SU-DHL-6 (cell line): Measurements from ENCODE around the gene STK32A.

Source experiments
- H2AFZ ChIP-seq: fragments of 200-600 bp; sonication (generic); 2 replicates; pipeline ENCODE4 v1.6.1; 2014; ENCODE audit warnings: low read depth, mild to moderate bottlenecking, moderate library complexity, mixed read lengths, antibody characterized with exemption, low read length; ENCODE audit not compliant: severe bottlenecking
- H3F3A ChIP-seq: fragments of 200-600 bp; shearing (Covaris generic); 2 replicates; pipeline ENCODE4 v1.6.0; 2016; ENCODE audit warnings: antibody characterized with exemption, mild to moderate bottlenecking; ENCODE audit not compliant: insufficient read depth
- H3K27ac ChIP-seq: fragments of 200-600 bp; sonication (generic); 2 replicates; pipeline ENCODE4 v1.5.1; 2016; ENCODE audit warnings: low read depth, mild to moderate bottlenecking, low read length, moderate library complexity, mixed read lengths
- H3K27me3 ChIP-seq: fragments of 200-600 bp; sonication (generic), shearing (Covaris generic); 2 replicates; pipeline ENCODE4 v1.6.0; 2014; ENCODE audit warnings: mild to moderate bottlenecking, low read length
- H3K36me3 ChIP-seq: fragments of 200-600 bp; sonication (generic); 2 replicates; pipeline ENCODE4 v1.6.1; 2014; ENCODE audit warnings: mild to moderate bottlenecking, low read length, mixed read lengths
- H3K4me2 ChIP-seq: fragments of 300-600, 200-600 bp; shearing (Covaris generic), sonication (generic); 2 replicates; pipeline ENCODE4 v1.6.0; 2014; ENCODE audit warnings: low read length, low read depth, mild to moderate bottlenecking; ENCODE audit not compliant: poor library complexity, severe bottlenecking
- H3K4me3 ChIP-seq: fragments of 200-600 bp; sonication (generic); 2 replicates; pipeline ENCODE4 v1.5.1; 2014; ENCODE audit warnings: antibody characterized with exemption, low read length, mild to moderate bottlenecking, mixed read lengths; ENCODE audit not compliant: insufficient read depth, poor library complexity, severe bottlenecking
- H3K79me2 ChIP-seq: fragments of 200-600 bp; sonication (generic); 2 replicates; pipeline ENCODE4 v1.6.1; 2014; ENCODE audit warnings: mild to moderate bottlenecking, low read length, moderate library complexity; ENCODE audit not compliant: insufficient read depth
- H3K9ac ChIP-seq: fragments of 200-600 bp; sonication (generic); 2 replicates; pipeline ENCODE4 v1.7.0; 2014; ENCODE audit warnings: mild to moderate bottlenecking, low read length
- H3K9me2 ChIP-seq: fragments of 200-600 bp; sonication (generic); replicated peaks from 2 replicates; pipeline ENCODE4 v1.6.1; 2014; ENCODE audit warnings: low read length; ENCODE audit not compliant: insufficient read depth
- H3K9me3 ChIP-seq: fragments of 200-600 bp; sonication (generic); 2 replicates; pipeline ENCODE4 v1.6.1; 2014; ENCODE audit warnings: low read length, mixed read lengths; ENCODE audit not compliant: insufficient read depth
- H4K20me1 ChIP-seq: fragments of 200-600 bp; sonication (generic); 2 replicates; pipeline ENCODE4 v1.6.1; 2014; ENCODE audit warnings: low read depth, mild to moderate bottlenecking, antibody characterized with exemption, low read length, moderate library complexity, mixed read lengths
- EZH2phosphoT487 ChIP-seq: fragments of 200-600 bp; sonication (generic), shearing (Covaris generic); conservative IDR thresholded peaks from 2 replicates; pipeline ENCODE4 v1.6.1; 2018; ENCODE audit warnings: mild to moderate bottlenecking, antibody characterized with exemption, low read length, moderate library complexity, mixed read lengths
- TF ChIP-seq, protein P1 (sequence below): fragments of 200-600 bp; sonication (generic); IDR thresholded peaks from one replicate; pipeline ENCODE4 v1.5.1; 2017; ENCODE audit warnings: antibody characterized with exemption, mild to moderate bottlenecking, low read length, moderate library complexity; ENCODE audit not compliant: insufficient read depth, poor library complexity, severe bottlenecking

STK32A gene

DNA sequence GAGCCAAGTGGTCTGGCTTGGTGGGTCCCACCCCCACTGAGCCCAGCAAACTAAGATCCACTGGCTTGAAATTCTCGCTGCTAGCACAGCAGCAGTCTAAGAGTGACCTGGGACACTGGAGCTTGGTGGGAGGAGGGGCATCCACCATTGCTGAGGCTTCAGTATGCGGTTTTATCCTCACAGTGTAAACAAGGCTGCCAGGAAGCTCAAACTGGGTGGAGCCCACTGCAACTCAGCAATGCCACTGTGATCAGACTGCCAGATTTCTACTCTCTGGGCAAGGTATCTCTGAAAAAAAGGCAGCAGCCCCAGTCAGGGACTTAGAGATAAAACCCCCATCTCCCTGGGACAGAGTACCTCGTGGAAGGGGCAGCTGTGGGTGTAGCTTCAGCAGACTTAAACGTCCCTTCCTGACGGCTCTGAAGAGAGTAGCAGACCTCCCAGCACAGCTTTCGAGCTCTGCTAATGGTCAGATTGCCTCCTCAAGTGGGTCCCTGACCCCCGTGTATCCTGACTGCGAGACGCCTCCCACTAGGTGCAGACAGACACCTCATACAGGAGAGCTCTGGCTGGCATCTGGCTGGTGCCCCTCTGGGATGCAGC is 18.2 kb upstream of the STK32A start:
- H2AFZ ChIP-seq, result no peak overlapping the region
- H3K9ac ChIP-seq, result no peak overlapping the region
- TF ChIP-seq, protein P1, sequence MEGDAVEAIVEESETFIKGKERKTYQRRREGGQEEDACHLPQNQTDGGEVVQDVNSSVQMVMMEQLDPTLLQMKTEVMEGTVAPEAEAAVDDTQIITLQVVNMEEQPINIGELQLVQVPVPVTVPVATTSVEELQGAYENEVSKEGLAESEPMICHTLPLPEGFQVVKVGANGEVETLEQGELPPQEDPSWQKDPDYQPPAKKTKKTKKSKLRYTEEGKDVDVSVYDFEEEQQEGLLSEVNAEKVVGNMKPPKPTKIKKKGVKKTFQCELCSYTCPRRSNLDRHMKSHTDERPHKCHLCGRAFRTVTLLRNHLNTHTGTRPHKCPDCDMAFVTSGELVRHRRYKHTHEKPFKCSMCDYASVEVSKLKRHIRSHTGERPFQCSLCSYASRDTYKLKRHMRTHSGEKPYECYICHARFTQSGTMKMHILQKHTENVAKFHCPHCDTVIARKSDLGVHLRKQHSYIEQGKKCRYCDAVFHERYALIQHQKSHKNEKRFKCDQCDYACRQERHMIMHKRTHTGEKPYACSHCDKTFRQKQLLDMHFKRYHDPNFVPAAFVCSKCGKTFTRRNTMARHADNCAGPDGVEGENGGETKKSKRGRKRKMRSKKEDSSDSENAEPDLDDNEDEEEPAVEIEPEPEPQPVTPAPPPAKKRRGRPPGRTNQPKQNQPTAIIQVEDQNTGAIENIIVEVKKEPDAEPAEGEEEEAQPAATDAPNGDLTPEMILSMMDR, result no peak
- no peak for TF ChIP-seq EZH2phosphoT487
- H3K27me3 ChIP-seq, result no peaks in the 10 kb centered on the region
- H3K79me2 ChIP-seq, result no peaks in the 10 kb centered on the region
- no peak overlapping the region for H3K27ac ChIP-seq
- H3K9me2 ChIP-seq, result no peaks in the 10 kb centered on the region
- H4K20me1 ChIP-seq, result no peaks in the 10 kb centered on the region
- H3K36me3 ChIP-seq, result no peaks in the 10 kb centered on the region
- no peaks in the 10 kb centered on the region for H3F3A ChIP-seq
- H3K4me2 ChIP-seq, result no peak overlapping the region
- H3K9me3 ChIP-seq, result no peaks in the 10 kb centered on the region
- H3K4me3 ChIP-seq, result no peak overlapping the region

DNA sequence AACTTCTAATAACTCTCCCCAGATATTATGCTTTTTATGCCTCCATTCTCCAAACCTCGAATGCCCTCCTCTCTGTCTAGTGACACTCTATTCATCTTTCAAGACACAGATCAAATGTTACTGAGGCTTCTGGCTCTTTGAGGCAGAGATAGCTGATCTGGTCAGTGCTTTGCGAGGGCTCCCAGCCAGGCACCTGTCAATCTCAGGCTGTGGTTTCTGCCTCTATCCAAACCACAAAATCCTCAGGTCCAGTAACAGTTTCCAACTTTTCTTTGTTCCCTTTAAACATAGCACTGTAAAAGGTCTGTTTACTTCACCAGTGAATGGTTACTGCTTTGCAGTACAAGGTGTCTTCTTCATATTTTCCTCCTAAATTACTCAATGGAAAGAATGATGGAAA is 11.5 kb upstream of the STK32A start:
- TF ChIP-seq, protein P1, result no peak
- no peak for TF ChIP-seq EZH2phosphoT487
- no peak overlapping the region for H3K4me2 ChIP-seq
- H3F3A ChIP-seq, result no peaks in the 10 kb centered on the region

DNA sequence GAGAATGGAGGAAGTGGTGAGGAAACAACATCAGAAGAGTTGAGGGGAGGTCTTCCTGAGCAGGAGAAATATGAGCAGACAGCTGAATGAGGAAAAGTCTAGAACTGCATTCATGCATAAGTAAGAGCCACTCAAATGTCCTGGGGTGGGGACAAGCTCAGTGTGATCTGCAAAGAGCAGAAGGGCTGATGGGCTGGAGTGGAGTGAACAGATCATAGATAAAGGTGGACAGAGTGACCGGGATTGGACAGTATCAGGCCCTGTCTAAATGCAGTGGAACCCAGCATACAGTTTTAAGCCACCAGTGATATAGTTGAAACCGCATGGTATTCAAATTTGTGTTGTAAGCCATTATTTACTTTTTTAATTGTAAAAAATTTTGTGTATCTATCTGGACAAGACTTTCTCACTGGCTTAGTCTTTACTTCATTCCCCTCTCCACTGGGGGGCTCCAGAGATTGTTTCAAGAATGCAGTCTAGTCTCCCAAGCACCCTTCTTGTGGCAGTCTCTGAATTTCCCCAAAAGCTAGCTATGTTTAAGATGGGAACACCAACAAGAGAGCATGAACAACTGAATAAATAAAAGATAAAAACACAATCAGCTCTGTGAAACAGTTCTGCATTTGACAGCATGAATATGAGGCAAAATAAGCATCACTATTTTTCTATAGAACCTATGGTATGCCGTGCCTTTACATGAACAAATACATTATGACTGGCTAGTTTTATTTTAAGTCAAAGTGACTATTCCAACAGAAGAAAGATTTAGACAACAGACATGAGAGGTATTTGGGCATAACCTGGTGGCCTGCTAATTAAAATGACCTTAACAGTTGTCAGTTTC is 10.7 kb upstream of the STK32A start:
- H2AFZ ChIP-seq, result no peak overlapping the region
- no peak overlapping the region for H3K27ac ChIP-seq
- no peaks in the 10 kb centered on the region for H4K20me1 ChIP-seq
- no peak overlapping the region for H3K4me2 ChIP-seq
- no peak overlapping the region for H3K4me3 ChIP-seq
- no peaks in the 10 kb centered on the region for H3K9me2 ChIP-seq
- TF ChIP-seq EZH2phosphoT487, result no peak
- TF ChIP-seq, protein P1, result peak; percentile 12
- H3K9ac ChIP-seq, result no peak overlapping the region
- no peaks in the 10 kb centered on the region for H3K79me2 ChIP-seq
- no peaks in the 10 kb centered on the region for H3K27me3 ChIP-seq
- H3F3A ChIP-seq, result no peaks in the 10 kb centered on the region
- H3K36me3 ChIP-seq, result no peaks in the 10 kb centered on the region
- no peaks in the 10 kb centered on the region for H3K9me3 ChIP-seq

More for the DNA sequence above, 11.5 kb upstream of the STK32A start:
- Histone ChIP-seq H3K9me3 (no peaks in the 10 kb centered on the region), H3K9ac (no peak overlapping the region), H3K27me3 (no peaks in the 10 kb centered on the region), H4K20me1 (no peaks in the 10 kb centered on the region), H3K27ac (no peak overlapping the region), H3K36me3 (no peaks in the 10 kb centered on the region), H3K9me2 (no peaks in the 10 kb centered on the region), H2AFZ (no peak overlapping the region), H3K79me2 (no peaks in the 10 kb centered on the region), H3K4me3 (no peak overlapping the region)
